ENCODE results near the gene CHD9. TPM values are rescaled to one million over a fixed set of nuclear protein-coding genes. Genes with fewer than 3 reads are reported as not detected.
"Not testable (repeated sequence)": the region's sequence is repeated elsewhere in the genome, so short reads cannot be mapped to it uniquely, and the experiment has no call there.

Gene CHD9
- total RNA-seq, 1 experiment from 2014 or later: 28.8 TPM

- peak; percentile 19 for DNase-seq (ENCODE audit: low read depth)
These were observed 74.7 kb downstream of the CHD9 start for GRCh38 chr16:53129281-53130158.

GRCh38 chr16:53130159-53131049 lies 75.6 kb downstream of the CHD9 start:
- DNase-seq (ENCODE audit: low read depth): peak; percentile 94

DNA sequence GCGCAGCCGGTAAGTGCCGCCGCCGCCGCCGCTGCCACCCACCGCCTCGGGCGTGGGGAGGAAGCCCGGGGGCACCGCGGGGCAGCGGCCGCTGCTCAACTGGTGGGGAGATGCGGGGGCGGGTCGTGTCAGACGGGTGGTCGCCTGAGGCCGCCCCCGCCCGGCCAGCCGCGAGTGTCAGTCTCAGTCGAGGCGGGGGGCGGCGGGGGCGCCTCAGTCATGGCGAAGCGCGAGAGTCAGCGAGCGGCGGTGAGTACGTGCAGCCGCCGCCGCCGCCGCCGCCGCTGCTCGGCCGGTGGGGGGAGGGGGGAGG lies 76.2 kb downstream of the CHD9 start:
- no peak for DNase-seq (ENCODE audit: low read depth)

GRCh38 chr16:53131363-53132071 lies 76.7 kb downstream of the CHD9 start:
- DNase-seq (ENCODE audit: low read depth): peak; percentile 70

DNA sequence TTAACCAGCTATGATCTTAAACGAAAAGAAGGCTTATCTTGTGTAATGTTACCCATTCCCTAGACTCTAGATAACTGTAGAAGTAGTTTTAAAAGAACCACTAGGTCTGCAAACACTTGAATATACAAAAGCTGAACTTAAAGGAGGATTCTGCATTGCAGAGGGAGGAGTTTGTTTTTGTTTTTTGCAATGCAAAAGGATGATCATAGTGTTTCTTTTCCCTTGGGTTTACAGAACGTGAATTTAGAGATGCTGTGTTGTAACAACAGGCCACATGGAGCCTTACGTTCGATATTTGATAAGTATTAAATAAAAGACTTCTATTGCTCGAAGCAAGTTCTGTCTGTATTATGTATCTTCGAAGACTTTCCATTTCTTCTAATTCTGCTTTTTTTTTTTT lies 77.6 kb downstream of the CHD9 start:
- no peak for DNase-seq (ENCODE audit: low read depth)

GRCh38 chr16:53135329-53135728 lies 80.5 kb downstream of the CHD9 start:
- no peak for DNase-seq (ENCODE audit: low read depth)

GRCh38 chr16:53142823-53143568 lies 88.2 kb downstream of the CHD9 start:
- DNase-seq (ENCODE audit: low read depth): no peak

DNA sequence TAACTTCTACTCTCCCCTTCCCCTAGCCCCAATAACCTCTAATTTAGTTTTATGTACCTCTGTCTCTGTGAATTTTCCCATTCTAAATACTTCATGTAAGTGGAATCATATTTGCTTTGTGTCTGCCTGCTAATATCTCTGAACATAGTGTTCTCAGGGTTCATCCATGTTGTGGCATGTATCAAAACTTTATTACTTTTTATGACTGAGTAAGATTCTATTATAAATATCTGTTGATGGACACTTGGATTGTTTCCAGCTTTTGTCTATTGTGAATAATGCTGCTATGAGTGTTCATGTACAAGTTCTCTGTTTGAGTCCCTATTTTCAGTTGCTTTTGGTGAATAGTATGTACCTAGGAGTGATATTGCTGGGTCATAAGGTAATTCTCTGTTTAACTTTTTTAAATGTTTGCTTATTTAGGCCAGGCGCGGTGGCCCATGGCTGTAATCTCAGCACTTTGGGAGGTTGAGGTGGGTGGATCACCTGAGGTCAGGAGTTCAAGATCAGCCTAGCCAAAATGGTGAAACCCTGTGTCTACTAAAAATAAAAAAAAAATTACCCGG lies 92.8 kb downstream of the CHD9 start:
- no peak for DNase-seq (ENCODE audit: low read depth)

DNA sequence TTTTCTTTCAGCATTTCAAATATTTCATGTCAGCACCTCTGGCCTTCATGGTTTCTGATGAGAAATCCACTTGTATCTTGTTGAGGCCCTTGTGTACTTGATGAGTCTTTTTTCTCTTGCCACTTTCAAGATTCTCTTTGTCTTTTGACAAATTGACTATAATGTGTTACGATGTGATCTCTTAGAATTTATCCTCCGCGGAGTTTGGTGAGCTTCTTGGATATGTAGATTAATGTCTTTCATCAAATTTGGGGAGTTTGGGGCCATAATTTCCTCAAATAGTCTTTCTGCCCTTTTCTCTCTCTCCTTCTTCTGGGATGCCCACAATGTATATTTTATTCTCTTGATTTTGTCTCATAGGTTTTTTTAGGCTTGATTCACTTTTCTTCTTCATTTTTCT lies 96.0 kb downstream of the CHD9 start:
- no peak for DNase-seq (ENCODE audit: low read depth)

DNA sequence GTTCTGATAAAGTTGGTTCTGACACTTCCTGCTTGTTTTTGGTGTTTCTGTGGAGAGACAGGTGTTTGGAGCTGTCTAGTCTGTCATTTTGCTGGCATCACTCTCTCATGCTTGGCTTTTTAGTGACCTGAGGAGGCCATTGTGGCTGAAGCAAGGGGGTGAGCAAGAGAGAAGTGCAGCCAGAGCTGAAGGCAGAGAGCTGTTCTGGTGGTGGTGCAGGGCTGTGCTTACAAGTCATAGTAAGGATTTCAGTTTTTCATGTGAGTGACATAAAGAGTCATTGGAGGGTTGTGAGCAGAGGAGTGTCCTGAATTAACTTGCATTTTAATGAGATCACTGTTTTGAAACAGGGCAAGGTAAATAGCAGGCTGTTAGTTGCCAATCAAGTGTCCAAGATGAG lies 97.5 kb downstream of the CHD9 start:
- DNase-seq (ENCODE audit: low read depth): no peak

DNA sequence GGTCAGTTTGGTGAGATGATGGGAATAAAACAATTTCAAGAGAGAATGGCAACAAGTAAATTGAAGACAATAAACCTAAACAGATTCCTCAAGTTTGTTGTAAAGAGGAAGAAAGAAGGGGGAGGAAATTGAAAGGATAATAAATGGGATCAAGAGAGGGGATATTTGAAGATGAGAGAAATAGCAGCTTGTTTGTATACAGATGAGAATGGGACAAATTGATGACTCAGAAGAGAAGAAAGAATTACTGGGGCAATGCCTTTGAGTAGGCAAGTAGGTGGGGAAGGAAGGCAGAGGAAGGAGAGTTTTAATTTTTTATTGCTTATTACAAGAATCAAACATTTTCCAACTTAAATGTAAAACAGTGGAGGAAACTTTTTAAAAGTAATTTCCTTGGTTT lies 98.3 kb downstream of the CHD9 start:
- DNase-seq (ENCODE audit: low read depth): no peak

- DNase-seq (ENCODE audit: low read depth): no peak
These were observed 99.7 kb downstream of the CHD9 start for GRCh38 chr16:53154513-53154912.

DNA sequence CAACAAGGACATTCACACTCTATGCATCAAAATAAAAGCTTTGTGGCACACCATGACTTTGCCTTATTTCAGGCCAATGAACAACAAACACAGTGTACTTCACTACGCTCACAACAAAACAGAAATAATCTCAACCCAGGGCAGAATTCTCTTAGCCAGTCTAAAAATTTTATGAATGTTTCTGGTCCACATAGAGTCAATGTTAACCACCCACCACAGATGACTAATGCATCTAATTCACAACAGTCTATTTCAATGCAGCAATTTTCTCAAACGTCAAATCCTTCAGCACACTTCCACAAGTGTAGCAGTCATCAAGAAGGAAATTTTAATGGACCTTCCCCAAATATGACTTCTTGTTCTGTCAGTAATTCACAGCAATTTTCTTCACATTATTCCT lies 101.7 kb downstream of the CHD9 start:
- peak; percentile 26 for DNase-seq (ENCODE audit: low read depth)

- DNase-seq (ENCODE audit: low read depth): peak; percentile 57
These were observed 105.1 kb downstream of the CHD9 start for GRCh38 chr16:53159781-53160436.

- no peak for DNase-seq (ENCODE audit: low read depth)
These were observed 111.3 kb downstream of the CHD9 start for GRCh38 chr16:53166099-53166498.

DNA sequence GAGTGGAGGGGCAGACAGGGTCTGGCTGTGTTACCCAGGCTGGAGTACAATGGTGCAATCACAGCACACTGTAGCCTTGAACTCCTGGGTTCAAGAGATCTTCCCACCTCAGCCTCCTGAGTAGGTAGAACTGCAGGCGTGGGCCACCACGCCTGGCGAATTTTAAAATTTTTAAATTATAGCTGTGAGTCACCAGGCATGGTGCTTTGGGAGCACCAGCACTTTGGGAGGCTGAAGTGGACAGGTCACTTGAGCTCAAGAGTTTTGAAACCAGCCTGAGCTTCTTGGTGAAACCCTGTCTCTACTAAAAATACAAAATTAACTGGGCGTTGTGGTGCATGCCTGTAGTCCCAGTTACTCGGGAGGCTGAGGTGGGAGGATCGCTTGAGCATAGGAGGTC lies 114.0 kb downstream of the CHD9 start:
- DNase-seq (ENCODE audit: low read depth): no peak

GRCh38 chr16:53172517-53172916 lies 117.7 kb downstream of the CHD9 start:
- DNase-seq (ENCODE audit: low read depth): no peak

DNA sequence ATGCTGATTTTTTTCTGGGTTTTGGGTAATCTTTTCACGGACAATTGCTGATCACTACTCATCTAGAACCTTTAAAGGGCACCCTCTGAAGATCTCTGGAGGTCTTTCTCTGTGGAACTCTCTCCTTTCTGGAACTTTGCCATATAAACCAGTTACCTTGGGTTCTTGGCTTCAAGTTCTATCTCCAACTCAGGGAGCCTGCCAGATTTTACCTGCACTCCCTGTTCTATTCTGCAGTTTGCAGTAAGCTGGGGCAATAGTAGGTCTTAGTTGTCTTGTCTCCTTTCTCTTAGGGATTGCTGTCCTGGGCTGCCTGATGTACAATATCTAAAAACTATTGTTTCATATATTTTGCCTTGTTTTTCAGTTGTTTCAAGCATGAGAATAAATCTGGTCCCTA lies 120.3 kb downstream of the CHD9 start:
- no peak for DNase-seq (ENCODE audit: low read depth)

- no peak for DNase-seq (ENCODE audit: low read depth)
These were observed 121.6 kb downstream of the CHD9 start for GRCh38 chr16:53176434-53176833.

DNA sequence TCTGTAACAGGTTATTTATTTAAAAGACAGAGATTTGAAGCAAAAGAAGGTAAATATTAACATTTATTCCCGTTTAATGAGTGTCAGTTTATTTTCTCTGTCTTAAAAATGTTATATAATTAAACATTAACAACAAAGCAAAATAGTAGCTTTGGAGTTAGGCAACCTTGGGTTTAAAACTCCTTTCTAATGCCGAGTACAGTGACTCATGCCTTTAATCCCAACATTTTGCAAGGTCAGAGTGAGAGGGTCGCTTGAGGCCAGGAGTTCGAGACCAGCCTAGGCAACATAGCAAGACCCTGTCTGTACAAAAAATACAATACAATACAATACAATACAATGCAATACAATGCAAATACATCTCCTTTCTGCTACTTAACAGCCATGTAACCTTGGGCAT lies 128.7 kb downstream of the CHD9 start:
- DNase-seq (ENCODE audit: low read depth): no peak

DNA sequence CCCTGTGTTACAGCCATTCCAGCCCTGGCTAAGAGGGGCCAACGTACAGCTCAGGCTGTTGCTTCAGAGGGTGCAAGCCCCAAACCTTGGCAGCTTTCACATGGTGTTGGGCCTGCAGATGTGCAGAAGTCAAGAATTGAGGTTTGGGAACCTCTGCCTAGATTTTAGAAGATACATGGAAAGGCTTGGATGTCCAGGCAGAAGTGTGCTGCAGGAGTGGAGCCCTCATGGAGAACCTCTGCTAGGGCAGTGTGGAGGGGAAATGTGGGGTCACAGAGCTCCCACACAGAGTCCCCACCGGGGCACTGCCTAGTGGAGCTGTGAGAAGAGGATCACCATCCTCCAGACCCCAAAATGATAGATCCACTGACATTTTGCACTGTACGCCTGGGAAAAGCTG lies 130.9 kb downstream of the CHD9 start:
- DNase-seq (ENCODE audit: low read depth): not testable (repeated sequence)

Data from RPMI7951 (cell line).